HEK293 (cell line): ENCODE results near the gene FNDC5.

Experiments used
- CTCF ChIA-PET: fragments of 350-600 bp; formaldehyde crosslinking; extraction: SDS; loops from one replicate; lab custom pipeline; 2021; ENCODE audit warnings: antibody characterized with exemption; lab: Yijun Ruan, JAX
- POLR2A ChIA-PET: fragments of 300-600 bp; formaldehyde crosslinking; extraction: SDS; loops from one replicate; lab custom pipeline; 2020; ENCODE audit warnings: antibody characterized with exemption, inconsistent platforms; lab: Yijun Ruan, JAX
- H3K27ac ChIP-seq: fragments of 200-500 bp; sonication (Bioruptor generic); 2 replicates; pipeline ENCODE4 v1.5.1; 2014; ENCODE audit warnings: low read depth, low read length, control low read depth, inconsistent platforms; ENCODE audit errors: extremely low read depth
- H3K36me3 ChIP-seq, 2 experiments: fragments of 200-500 bp in 1 of 2; sonication (Bioruptor generic) in 1 of 2; 1 replicate in 1 of 2; 2 replicates in 1 of 2; pipeline ENCODE4 v1.5.1; 2014 to 2017; ENCODE audit warnings: inconsistent platforms in 2 of 2, low read length in 2 of 2; ENCODE audit not compliant: control insufficient read depth in 2 of 2, insufficient read depth in 1 of 2
- H3K4me1 ChIP-seq: fragments of 200-500 bp; sonication (Bioruptor generic); 2 replicates; pipeline ENCODE4 v1.5.1; 2014; ENCODE audit warnings: mild to moderate bottlenecking, low read length, inconsistent platforms; ENCODE audit not compliant: control insufficient read depth, insufficient read depth
- H3K4me3 ChIP-seq: 2 replicates; pipeline ENCODE4 v1.5.1; 2011; ENCODE audit warnings: low read depth, mild to moderate bottlenecking, control low read depth, low read length, moderate library complexity
- H3K9me3 ChIP-seq: fragments of 200-500 bp; sonication (Bioruptor generic); 2 replicates; pipeline ENCODE4 v1.5.1; 2014; ENCODE audit warnings: low read depth, low read length, inconsistent platforms; ENCODE audit not compliant: control insufficient read depth, insufficient read depth
- HOXD13 ChIP-seq: sonication (generic); formaldehyde crosslinking; IDR thresholded peaks from 2 replicates; pipeline ENCODE4 v1.8.0; 2022; ENCODE audit warnings: missing genetic modification reagents, borderline replicate concordance
- SCRT2 ChIP-seq: fragments of 450-650 bp; formaldehyde crosslinking; IDR thresholded peaks from 2 replicates; pipeline ENCODE4 v1.5.1; 2016; ENCODE audit warnings: missing biosample characterization, missing genetic modification characterization
- SP7 ChIP-seq: fragments of 450-650 bp; formaldehyde crosslinking; IDR thresholded peaks from 2 replicates; pipeline ENCODE4 v1.5.1; 2016; ENCODE audit warnings: missing biosample characterization, missing genetic modification characterization
- ZBTB1 ChIP-seq: fragments of 450-650 bp; formaldehyde crosslinking; IDR thresholded peaks from 2 replicates; pipeline ENCODE4 v1.5.1; 2016; ENCODE audit warnings: missing biosample characterization, missing genetic modification characterization
- ZEB2 ChIP-seq: fragments of 450-650 bp; formaldehyde crosslinking; IDR thresholded peaks from 2 replicates; pipeline ENCODE4 v1.5.1; 2016; ENCODE audit warnings: missing biosample characterization, missing genetic modification characterization
- ZFP41 ChIP-seq: fragments of 450-650 bp; formaldehyde crosslinking; IDR thresholded peaks from 2 replicates; pipeline ENCODE4 v1.5.1; 2016; ENCODE audit warnings: missing biosample characterization, missing genetic modification characterization, borderline replicate concordance
- ZNF169 ChIP-seq: fragments of 450-650 bp; formaldehyde crosslinking; IDR thresholded peaks from 2 replicates; pipeline ENCODE4 v1.5.1; 2016; ENCODE audit warnings: missing biosample characterization, missing genetic modification characterization
- ZNF335 ChIP-seq: fragments of 450-650 bp; formaldehyde crosslinking; conservative IDR thresholded peaks from 2 replicates; pipeline ENCODE4 v1.5.1; 2016; ENCODE audit warnings: missing biosample characterization, missing genetic modification characterization
- ZNF600 ChIP-seq: fragments of 450-650 bp; formaldehyde crosslinking; IDR thresholded peaks from 2 replicates; pipeline ENCODE4 v1.5.1; 2016; ENCODE audit warnings: missing biosample characterization, missing genetic modification characterization
- ZNF629 ChIP-seq: fragments of 450-650 bp; formaldehyde crosslinking; IDR thresholded peaks from 2 replicates; pipeline ENCODE4 v1.5.1; 2017; ENCODE audit warnings: missing biosample characterization, missing genetic modification characterization
- TF ChIP-seq, protein P1 (sequence below): fragments of 450-650 bp; formaldehyde crosslinking; IDR thresholded peaks from 2 replicates; pipeline ENCODE4 v1.5.1; 2016; ENCODE audit warnings: missing biosample characterization, missing genetic modification characterization
- TF ChIP-seq, protein P2 (sequence below): fragments of 450-650 bp; formaldehyde crosslinking; IDR thresholded peaks from 2 replicates; pipeline ENCODE4 v1.5.1; 2016; ENCODE audit warnings: missing biosample characterization, missing genetic modification characterization, borderline replicate concordance

FNDC5 gene

DNA sequence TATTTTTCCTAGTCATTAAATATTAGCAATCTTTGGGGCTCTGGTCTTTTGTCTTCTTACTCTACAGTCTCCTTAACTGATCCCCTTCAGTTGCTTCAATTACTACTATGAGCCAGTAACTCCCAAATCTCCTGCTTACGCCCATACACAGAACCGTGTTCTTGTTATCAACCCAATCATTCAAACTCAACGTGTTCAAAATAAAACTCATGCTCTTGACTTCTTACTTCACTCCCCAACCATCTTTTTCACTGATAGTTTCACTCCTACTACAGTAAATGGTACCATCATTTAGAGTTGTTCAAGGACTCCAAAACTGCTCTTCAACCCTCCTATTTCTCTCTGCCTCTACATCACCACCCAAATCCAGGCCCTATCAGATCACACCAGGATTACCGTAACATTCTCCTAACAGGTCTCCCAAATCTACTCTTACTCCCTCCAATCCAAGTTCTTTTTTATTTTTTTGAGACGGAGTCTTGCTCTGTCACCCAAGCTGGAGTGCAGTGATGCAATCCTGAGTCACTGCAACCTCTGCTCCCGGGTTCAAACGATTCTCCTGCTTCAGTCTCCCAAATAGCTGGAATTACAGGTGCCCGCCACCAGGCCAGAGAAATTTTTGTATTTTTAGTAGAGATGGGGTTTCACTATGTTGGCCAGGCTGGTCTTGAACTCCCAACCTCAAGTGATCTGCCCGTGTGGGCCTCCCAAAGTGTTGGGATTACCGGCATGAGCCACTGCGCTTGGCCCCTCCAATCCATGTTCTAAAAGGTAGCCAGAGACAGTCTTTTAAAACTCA lies 56.6 kb downstream of the FNDC5 start:
- Histone ChIP-seq H3K27ac (no peak overlapping the region), H3K36me3 (peaks cover 7 to 31% of the 10 kb centered on the region in 2 experiments; a peak in 2 of 3 replicates), H3K4me1 (no peaks in the 10 kb centered on the region), H3K9me3 (no peaks in the 10 kb centered on the region), H3K4me3 (no peak overlapping the region)
- CTCF ChIA-PET = interaction anchor here (0.9 kb wide), 1 partner anchor 102 kb away, joined by 3 read pairs; no protein-coding TSS in a partner anchor
- POLR2A ChIA-PET = no interaction called here
- TF ChIP-seq ZBTB1 (tag by site-specific recombination) = no peak
- peak; percentile 21; the same call in 1 of the 2 replicates for TF ChIP-seq SP7 (tag by site-specific recombination)
- no peak for TF ChIP-seq ZFP41
- no peak for TF ChIP-seq SCRT2 (tag by site-specific recombination)
- no peak for TF ChIP-seq ZNF169 (tag by site-specific recombination)
- TF ChIP-seq ZNF629 = 0 out of 2 replicates have a peak, but pooled peaks have one; percentile 34
- 0 out of 2 replicates have a peak, but pooled peaks have one; percentile 43 for TF ChIP-seq ZEB2 (tag by site-specific recombination)
- peak; percentile 68; the same call in 1 of the 2 replicates for TF ChIP-seq ZNF600 (tag by site-specific recombination)
- TF ChIP-seq ZNF335 (tag by site-specific recombination) = 0 out of 2 replicates have a peak, but pooled peaks have one; percentile 20
- TF ChIP-seq, protein P1, sequence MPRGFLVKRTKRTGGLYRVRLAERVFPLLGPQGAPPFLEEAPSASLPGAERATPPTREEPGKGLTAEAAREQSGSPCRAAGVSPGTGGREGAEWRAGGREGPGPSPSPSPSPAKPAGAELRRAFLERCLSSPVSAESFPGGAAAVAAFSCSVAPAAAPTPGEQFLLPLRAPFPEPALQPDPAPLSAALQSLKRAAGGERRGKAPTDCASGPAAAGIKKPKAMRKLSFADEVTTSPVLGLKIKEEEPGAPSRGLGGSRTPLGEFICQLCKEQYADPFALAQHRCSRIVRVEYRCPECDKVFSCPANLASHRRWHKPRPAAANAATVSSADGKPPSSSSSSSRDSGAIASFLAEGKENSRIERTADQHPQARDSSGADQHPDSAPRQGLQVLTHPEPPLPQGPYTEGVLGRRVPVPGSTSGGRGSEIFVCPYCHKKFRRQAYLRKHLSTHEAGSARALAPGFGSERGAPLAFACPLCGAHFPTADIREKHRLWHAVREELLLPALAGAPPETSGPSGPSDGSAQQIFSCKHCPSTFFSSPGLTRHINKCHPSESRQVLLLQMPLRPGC (tag by site-specific recombination) = no peak
- TF ChIP-seq HOXD13 = no peak
- TF ChIP-seq, protein P2, sequence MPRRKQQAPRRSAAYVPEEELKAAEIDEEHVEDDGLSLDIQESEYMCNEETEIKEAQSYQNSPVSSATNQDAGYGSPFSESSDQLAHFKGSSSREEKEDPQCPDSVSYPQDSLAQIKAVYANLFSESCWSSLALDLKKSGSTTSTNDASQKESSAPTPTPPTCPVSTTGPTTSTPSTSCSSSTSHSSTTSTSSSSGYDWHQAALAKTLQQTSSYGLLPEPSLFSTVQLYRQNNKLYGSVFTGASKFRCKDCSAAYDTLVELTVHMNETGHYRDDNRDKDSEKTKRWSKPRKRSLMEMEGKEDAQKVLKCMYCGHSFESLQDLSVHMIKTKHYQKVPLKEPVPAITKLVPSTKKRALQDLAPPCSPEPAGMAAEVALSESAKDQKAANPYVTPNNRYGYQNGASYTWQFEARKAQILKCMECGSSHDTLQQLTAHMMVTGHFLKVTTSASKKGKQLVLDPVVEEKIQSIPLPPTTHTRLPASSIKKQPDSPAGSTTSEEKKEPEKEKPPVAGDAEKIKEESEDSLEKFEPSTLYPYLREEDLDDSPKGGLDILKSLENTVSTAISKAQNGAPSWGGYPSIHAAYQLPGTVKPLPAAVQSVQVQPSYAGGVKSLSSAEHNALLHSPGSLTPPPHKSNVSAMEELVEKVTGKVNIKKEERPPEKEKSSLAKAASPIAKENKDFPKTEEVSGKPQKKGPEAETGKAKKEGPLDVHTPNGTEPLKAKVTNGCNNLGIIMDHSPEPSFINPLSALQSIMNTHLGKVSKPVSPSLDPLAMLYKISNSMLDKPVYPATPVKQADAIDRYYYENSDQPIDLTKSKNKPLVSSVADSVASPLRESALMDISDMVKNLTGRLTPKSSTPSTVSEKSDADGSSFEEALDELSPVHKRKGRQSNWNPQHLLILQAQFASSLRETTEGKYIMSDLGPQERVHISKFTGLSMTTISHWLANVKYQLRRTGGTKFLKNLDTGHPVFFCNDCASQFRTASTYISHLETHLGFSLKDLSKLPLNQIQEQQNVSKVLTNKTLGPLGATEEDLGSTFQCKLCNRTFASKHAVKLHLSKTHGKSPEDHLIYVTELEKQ (tag by site-specific recombination) = no peak
- TF ChIP-seq, all 188 proteins: peak for 5
